Right kidney (tissue), 1 donor: ENCODE results near the gene ZNF384.

Experiments used
- DNase-seq: peaks from one replicate; pipeline ENCODE4 v3.0.0-alpha.2; 2016

Gene ZNF384

GRCh38 chr12:6662602-6662905 lies 26.6 kb downstream of the ZNF384 start:
- DNase-seq, result no peak

- no peak for DNase-seq
Measured at GRCh38 chr12:6653987-6654386, 35.2 kb downstream of the ZNF384 start.

- DNase-seq, result no peak
Measured at GRCh38 chr12:6653342-6653741, 35.8 kb downstream of the ZNF384 start.

GRCh38 chr12:6652391-6652790 lies 36.8 kb downstream of the ZNF384 start:
- DNase-seq, result no peak

- DNase-seq, result no peak
Measured at GRCh38 chr12:6650832-6651231, 38.3 kb downstream of the ZNF384 start.

- peak; percentile 79 for DNase-seq
Measured at GRCh38 chr12:6647083-6647604, 42.0 kb downstream of the ZNF384 start, which contains the start of gene ACRBP. ACRBP (minus strand) TSS chr12:6647432; CDS start chr12:6647366, 66 bp downstream.

- DNase-seq, result no peak
Measured at GRCh38 chr12:6646276-6647082, 42.7 kb downstream of the ZNF384 start.

- DNase-seq, result no peak
Measured at GRCh38 chr12:6644903-6645302, 44.3 kb downstream of the ZNF384 start.

- DNase-seq, result no peak
Measured at GRCh38 chr12:6644257-6644596, 44.9 kb downstream of the ZNF384 start.

- no peak for DNase-seq
Measured at GRCh38 chr12:6643569-6644256, 45.5 kb downstream of the ZNF384 start.

- DNase-seq, result no peak
Measured at GRCh38 chr12:6641131-6641530, 48.0 kb downstream of the ZNF384 start.

GRCh38 chr12:6640497-6640896 lies 48.7 kb downstream of the ZNF384 start:
- no peak for DNase-seq

GRCh38 chr12:6639151-6639801 lies 49.9 kb downstream of the ZNF384 start:
- DNase-seq, result no peak

- DNase-seq, result no peak
Measured at GRCh38 chr12:6638305-6638704, 50.9 kb downstream of the ZNF384 start.

GRCh38 chr12:6635856-6636531 lies 53.2 kb downstream of the ZNF384 start, which contains the start of gene LPAR5:
LPAR5 (minus strand) TSS chr12:6635959; CDS start chr12:6621248, 14,711 bp downstream.
- DNase-seq, result no peak

- DNase-seq, result no peak
Measured at GRCh38 chr12:6635375-6635855, 53.8 kb downstream of the ZNF384 start.

GRCh38 chr12:6632026-6632983 lies 56.9 kb downstream of the ZNF384 start:
- no peak for DNase-seq

GRCh38 chr12:6631549-6631961 lies 57.6 kb downstream of the ZNF384 start:
- DNase-seq, result no peak

- DNase-seq, result no peak
Measured at GRCh38 chr12:6630736-6631135, 58.4 kb downstream of the ZNF384 start.

- DNase-seq, result no peak
Measured at GRCh38 chr12:6627616-6628015, 61.6 kb downstream of the ZNF384 start.

GRCh38 chr12:6626654-6627283 lies 62.4 kb downstream of the ZNF384 start:
- DNase-seq, result no peak
